ENCODE measurements around the gene PAK6. TPM values are rescaled to one million over a fixed set of nuclear protein-coding genes. Genes with fewer than 3 reads are reported as not detected.

The PAK6 gene
- total RNA-seq, 1 donor from 2014 or later: 5.7 TPM

GRCh38 chr15:40313531-40314398 lies 74.9 kb downstream of the PAK6 start:
- H3K9me3 ChIP-seq: no peaks in the 10 kb centered on the region
- TF ChIP-seq, protein P1, sequence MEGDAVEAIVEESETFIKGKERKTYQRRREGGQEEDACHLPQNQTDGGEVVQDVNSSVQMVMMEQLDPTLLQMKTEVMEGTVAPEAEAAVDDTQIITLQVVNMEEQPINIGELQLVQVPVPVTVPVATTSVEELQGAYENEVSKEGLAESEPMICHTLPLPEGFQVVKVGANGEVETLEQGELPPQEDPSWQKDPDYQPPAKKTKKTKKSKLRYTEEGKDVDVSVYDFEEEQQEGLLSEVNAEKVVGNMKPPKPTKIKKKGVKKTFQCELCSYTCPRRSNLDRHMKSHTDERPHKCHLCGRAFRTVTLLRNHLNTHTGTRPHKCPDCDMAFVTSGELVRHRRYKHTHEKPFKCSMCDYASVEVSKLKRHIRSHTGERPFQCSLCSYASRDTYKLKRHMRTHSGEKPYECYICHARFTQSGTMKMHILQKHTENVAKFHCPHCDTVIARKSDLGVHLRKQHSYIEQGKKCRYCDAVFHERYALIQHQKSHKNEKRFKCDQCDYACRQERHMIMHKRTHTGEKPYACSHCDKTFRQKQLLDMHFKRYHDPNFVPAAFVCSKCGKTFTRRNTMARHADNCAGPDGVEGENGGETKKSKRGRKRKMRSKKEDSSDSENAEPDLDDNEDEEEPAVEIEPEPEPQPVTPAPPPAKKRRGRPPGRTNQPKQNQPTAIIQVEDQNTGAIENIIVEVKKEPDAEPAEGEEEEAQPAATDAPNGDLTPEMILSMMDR (IDR thresholded peaks at IDR 0.05): no peak
- no peaks in the 10 kb centered on the region for H3K27me3 ChIP-seq
- no peak overlapping the region for H3K27ac ChIP-seq
- H3K4me1 ChIP-seq: peaks cover 20% of the 10 kb centered on the region
- ATAC-seq (peak; percentile 74), DNase-seq (peak; percentile 77)
- intact Hi-C loops (cut with DNase I): no loop called here
- H3K36me3 ChIP-seq: no peaks in the 10 kb centered on the region
- no peak overlapping the region for H3K4me3 ChIP-seq

GRCh38 chr15:40314723-40315276 lies 75.9 kb downstream of the PAK6 start:
- Histone ChIP-seq H3K4me3 (no peak overlapping the region), H3K27me3 (no peaks in the 10 kb centered on the region), H3K9me3 (no peaks in the 10 kb centered on the region), H3K4me1 (peaks cover 10% of the 10 kb centered on the region), H3K27ac (no peak overlapping the region), H3K36me3 (no peaks in the 10 kb centered on the region)
- TF ChIP-seq, protein P1 (IDR thresholded peaks at IDR 0.05): no peak
- intact Hi-C loops (cut with DNase I): no loop called here
- DNase-seq: peak; percentile 9
- ATAC-seq: no peak

DNA sequence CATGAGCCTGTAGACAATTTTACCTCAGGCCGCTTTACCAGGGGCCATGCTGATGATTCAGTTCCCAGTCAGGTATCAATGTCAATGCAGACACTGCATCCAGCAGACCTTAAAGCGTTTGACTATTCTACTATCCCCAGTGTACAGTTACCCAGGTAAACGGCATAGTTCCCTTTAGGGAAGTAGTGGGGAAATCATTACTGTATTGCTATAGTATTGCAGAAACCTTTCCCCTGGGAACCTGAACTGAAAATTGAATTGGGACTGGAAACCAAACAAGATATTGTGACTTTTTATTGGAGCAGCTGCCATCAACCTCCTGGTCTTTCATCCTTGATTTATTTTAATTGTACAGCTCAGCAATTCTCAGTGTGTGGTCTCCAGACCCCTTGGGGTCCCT lies 78.1 kb downstream of the PAK6 start:
- TF ChIP-seq, protein P1 (IDR thresholded peaks at IDR 0.05): no peak
- Histone ChIP-seq H3K36me3 (no peaks in the 10 kb centered on the region), H3K27ac (no peak overlapping the region), H3K4me1 (peaks cover 10% of the 10 kb centered on the region), H3K9me3 (no peaks in the 10 kb centered on the region), H3K27me3 (no peaks in the 10 kb centered on the region), H3K4me3 (no peak overlapping the region)
- DNase-seq (no peak), ATAC-seq (no peak)
- intact Hi-C loops (cut with DNase I): no loop called here

DNA sequence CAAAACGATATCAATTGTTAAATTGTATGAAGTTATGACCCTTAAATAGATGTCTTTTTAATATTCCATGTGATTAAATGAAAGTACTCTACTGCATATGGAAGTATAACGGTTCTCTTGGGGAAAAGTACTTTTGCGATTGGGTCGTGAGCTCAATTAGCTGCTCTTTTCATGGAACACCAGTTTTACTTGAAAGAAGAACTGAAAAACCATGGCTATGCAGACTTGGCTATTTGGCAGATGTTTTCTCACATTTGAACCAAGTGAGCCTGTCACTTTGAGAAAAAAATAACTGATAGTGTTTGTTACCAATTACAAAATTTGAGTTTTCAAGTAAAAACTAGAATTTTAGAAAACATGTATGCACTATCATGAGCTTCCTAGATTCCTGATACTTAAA lies 78.7 kb downstream of the PAK6 start:
- peaks cover 12% of the 10 kb centered on the region for H3K4me1 ChIP-seq
- no peaks in the 10 kb centered on the region for H3K27me3 ChIP-seq
- no peaks in the 10 kb centered on the region for H3K9me3 ChIP-seq
- H3K27ac ChIP-seq: no peak overlapping the region
- TF ChIP-seq, protein P1 (IDR thresholded peaks at IDR 0.05): no peak
- no peaks in the 10 kb centered on the region for H3K36me3 ChIP-seq
- H3K4me3 ChIP-seq: no peak overlapping the region
- ATAC-seq (no peak), DNase-seq (no peak)
- intact Hi-C loops (cut with DNase I): no loop called here

- Histone ChIP-seq H3K27me3 (no peaks in the 10 kb centered on the region), H3K36me3 (no peaks in the 10 kb centered on the region), H3K9me3 (no peaks in the 10 kb centered on the region), H3K4me3 (no peak overlapping the region), H3K4me1 (peaks cover 11% of the 10 kb centered on the region), H3K27ac (no peak overlapping the region)
- TF ChIP-seq, protein P1 (IDR thresholded peaks at IDR 0.05): no peak
- DNase-seq (no peak), ATAC-seq (no peak)
- intact Hi-C loops (cut with DNase I): no loop called here
Observed at GRCh38 chr15:40320409-40320808, 81.5 kb downstream of the PAK6 start.
